Activated CD4-positive, CD25-positive, alpha-beta regulatory T cell treated with anti-CD3 and anti-CD28 coated beads, Interleukin-2, amount 50 U/mL, for 72 hours (primary cell): ENCODE results near the gene ALPI.
"Not testable (repeated sequence)": the region's sequence is repeated elsewhere in the genome, so short reads cannot be mapped to it uniquely, and the experiment has no call there.

ENCODE experiments used
- DNase-seq: peaks from one replicate; pipeline ENCODE4 v3.0.0; 2021

ALPI gene

GRCh38 chr2:232455426-232456255, at the start of gene ALPI:
Gene ALPI, plus strand, starts transcription at chr2:232456153. Its CDS starts 47 bp downstream, at chr2:232456200.
- no peak for DNase-seq

GRCh38 chr2:232406556-232407310, 49.2 kb upstream of the ALPI start, which contains the start of gene ALPG:
Gene ALPG, plus strand, starts transcription at chr2:232406844. Its CDS starts 51 bp downstream, at chr2:232406895.
- DNase-seq = no peak

- not testable (repeated sequence) for DNase-seq
Observed at GRCh38 chr2:232407428-232408150, 48.4 kb upstream of the ALPI start.

DNA sequence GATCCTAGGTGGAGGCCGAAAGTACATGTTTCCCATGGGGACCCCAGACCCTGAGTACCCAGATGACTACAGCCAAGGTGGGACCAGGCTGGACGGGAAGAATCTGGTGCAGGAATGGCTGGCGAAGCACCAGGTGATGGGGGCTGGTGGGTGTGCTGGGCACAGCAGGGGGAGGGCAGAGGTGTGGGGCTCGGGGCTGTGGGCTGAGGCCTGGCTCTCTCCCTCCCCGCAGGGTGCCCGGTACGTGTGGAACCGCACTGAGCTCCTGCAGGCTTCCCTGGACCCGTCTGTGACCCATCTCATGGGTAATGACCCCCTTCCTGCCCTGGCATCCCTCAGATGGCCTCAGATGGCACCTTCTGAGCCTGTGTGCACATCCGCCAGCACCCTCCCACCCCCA, 47.7 kb upstream of the ALPI start:
- DNase-seq = not testable (repeated sequence)

DNA sequence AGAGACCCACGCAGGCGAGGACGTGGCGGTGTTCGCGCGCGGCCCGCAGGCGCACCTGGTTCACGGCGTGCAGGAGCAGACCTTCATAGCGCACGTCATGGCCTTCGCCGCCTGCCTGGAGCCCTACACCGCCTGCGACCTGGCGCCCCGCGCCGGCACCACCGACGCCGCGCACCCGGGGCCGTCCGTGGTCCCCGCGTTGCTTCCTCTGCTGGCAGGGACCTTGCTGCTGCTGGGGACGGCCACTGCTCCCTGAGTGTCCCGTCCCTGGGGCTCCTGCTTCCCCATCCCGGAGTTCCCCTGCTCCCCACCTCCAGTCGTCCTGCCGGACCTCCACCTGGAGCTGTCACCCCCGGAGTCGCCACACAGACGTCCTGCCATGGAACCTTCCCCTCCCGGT, 46.3 kb upstream of the ALPI start:
- DNase-seq = not testable (repeated sequence)

DNA sequence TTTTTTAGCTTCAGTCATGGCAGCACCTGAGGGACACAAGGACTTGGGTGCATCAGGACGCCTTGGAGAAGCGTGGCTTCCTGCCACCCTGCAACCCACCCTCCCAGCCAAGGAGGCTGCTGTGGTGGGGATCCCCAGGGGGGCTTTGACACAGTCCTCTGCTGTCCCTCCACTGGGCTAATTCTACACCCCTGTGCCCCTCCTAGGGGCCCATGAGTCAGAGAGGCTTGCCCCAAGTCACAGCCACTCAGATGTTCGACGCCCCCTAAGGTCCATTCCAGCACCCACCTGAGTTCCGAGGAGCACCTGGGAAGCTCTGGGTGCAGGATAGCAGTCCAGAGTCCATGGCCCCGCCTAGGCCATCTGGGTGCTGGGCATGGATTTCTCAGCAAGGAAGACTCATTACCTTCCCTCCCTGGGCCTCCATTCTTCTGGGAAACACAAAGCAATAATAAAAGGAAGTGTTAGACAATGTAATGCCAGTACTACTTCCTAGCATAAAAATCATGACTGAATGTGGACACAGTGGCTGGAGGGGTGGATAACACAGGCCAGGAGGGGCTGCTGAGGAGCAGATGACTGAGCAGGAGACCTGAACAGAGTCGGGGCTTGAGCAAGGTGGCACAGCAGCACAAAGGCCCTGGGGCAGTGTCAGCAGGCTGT, 45.6 kb upstream of the ALPI start:
- no peak for DNase-seq

DNA sequence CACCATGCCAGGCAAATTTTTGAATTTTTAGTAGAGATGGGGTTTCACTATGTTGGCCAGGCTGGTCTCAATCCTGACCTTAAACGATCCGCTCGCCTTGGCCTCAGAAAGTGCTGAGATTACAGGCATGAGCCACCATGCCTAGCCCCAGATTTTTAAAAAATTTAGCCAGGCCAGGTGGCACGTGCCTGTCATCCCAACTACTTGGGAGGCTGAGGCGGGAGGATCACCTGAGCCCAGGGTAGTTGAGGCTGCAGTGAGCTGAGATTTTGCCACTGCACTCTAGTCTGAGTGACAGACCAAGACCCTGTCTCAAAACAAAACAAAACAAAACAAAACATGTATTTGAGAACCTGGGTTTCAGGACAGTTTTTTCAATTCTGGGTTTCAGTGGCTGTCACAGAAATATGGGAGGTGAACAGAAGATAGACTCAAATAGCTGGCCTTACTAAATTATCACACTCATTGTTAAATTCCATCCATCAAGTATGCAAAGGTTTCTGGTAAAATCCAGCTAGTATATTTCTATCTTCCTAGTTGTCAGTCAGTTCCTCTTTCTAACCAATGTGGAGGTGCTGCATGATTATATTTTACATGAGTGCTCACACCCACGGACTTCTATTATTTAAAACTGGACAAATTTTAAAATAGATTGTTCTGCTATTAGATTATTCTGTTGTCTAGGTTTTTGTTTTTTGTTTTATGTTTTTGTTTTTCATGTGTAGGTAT, 43.9 kb upstream of the ALPI start:
- DNase-seq = no peak

- no peak for DNase-seq
Observed at GRCh38 chr2:232412986-232413385, 43.0 kb upstream of the ALPI start.

DNA sequence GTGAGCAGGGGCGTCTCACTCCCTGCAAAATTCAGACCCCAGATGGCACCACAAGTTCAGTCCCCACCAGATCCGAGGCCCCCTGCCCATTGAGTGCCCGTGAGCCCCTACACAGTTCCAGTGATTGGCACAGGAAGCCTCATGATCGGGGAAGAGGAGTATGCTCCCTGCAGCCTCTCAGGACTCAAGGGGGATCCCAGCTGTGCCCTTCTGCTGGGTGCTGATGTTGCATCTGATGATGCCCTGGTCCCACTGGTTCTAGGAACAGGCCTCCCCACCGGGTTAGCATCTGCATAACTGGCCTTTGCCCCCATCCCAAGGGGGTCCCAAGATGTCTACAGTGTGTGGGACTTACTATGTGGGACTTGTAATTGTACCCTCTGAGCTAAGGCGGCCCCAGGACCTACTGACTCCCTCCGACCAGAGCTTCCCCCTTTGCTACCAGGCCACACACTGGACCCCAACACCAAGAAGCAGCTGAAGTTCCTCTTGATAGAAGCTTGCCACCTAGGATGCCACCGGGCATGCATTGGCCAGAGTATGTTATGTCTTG, 40.7 kb upstream of the ALPI start:
- no peak for DNase-seq

DNA sequence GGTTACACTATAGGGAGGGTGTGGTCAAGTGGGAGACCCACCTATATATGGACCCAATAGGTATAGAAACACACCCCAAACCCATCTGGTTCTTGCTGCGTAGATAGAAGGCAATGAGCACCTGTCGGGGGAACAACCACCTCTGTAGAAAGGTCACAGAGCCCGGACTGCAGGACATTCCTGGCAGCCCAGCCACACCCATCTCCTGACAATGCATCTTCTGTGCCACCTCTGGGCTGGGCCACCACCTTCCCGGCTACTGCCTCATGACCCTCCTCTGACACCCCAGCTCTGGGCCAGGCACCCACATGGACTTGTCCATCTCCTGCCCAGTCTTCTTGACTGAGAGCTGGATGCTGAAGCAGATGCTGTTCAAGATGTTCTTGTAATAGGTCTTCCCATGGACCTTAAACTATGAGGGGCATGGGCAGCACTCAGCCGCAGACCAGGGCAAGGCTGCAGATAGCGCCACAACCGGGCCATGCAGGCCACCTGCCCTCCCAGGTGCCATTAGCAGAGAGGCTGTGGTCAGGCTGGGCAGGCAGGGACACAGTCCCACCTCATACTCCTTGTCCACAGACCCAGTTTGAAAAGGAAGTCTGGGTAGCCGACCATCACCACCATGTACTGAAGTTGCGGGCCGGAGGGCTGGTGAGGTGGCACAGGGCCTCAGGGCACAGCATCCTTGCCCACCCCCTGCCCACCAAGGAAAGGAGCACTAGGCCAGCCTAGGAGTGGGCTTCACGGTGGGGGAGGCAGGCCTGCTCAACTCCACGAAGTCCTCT, 40.0 kb upstream of the ALPI start:
- no peak for DNase-seq

DNA sequence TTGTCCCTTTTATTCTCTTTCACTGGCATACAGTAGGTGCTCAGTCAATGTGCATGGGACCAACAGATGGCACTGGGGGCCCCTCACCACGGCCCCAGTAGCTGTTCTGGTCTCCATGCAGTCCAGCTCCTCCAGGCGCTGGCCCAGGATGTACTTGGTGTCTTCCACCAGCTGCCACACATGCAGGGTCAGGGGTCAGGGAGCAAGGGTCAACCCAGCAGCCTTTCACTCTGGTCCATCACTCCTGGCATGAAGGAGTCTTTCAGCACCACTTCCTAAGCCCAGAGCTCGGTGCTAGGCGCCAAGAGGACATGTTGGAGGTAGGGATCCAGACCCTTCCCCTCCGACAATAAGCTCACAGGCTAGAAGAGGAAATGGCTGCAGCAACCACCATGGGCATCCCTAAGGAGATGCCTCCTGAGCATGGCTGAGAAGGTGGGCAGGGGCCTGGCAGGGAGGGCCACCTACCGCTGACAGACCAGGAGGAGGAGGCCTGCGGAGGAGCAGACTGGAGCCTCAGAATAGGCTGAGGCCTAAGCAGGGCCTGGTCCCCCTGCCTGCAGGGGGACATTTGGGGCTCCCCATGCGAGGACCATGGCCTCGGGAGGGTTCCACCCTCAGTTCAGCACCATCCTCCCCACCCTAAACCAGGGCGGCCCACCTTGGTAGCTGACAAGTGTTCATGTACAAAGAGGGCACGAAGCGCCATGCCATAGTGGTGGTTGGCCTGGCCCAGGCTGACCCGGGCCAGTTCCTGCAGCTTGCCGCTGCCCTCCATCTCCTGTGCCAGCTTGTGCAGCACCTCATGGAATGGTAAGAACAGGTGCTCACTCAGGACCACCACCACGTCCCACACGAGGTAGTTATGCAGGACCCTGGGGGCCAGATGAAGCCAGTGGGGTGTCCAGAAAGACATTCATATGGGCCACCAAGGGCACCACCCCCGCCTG, 39.2 kb upstream of the ALPI start:
- DNase-seq = no peak

DNA sequence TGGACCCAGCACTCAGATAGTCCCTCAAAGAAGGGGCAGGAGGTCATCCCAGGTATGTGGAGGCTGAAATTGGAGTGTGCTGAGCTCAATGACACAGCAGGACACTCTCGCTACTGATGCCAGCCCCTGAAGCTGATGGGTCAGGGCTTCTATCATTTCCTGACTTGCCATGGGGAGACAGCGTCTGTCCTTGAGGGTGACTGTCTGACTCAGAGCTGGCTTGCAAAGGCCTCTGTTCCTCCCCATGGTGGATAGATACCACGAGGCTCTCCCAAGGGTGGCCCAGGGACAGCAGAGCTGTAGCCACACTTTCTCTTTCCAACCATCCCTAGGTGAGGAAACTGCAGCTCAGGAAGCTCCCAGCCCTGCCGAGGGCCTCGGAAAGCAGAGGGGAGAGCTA, 38.5 kb upstream of the ALPI start:
- no peak for DNase-seq

GRCh38 chr2:232418056-232418455, 37.9 kb upstream of the ALPI start:
- no peak for DNase-seq

- DNase-seq = no peak
Observed at GRCh38 chr2:232418466-232419244, 37.3 kb upstream of the ALPI start.

- no peak for DNase-seq
Observed at GRCh38 chr2:232419245-232420072, 36.5 kb upstream of the ALPI start.

GRCh38 chr2:232420073-232420454, 35.9 kb upstream of the ALPI start:
- no peak for DNase-seq

- no peak for DNase-seq
Observed at GRCh38 chr2:232420463-232421188, 35.3 kb upstream of the ALPI start.
